ENCODE data around the gene ZHX3.
A peak's percentile ranks its signal among the peaks of the same experiment; 100 is the strongest.

ZHX3 gene

DNA sequence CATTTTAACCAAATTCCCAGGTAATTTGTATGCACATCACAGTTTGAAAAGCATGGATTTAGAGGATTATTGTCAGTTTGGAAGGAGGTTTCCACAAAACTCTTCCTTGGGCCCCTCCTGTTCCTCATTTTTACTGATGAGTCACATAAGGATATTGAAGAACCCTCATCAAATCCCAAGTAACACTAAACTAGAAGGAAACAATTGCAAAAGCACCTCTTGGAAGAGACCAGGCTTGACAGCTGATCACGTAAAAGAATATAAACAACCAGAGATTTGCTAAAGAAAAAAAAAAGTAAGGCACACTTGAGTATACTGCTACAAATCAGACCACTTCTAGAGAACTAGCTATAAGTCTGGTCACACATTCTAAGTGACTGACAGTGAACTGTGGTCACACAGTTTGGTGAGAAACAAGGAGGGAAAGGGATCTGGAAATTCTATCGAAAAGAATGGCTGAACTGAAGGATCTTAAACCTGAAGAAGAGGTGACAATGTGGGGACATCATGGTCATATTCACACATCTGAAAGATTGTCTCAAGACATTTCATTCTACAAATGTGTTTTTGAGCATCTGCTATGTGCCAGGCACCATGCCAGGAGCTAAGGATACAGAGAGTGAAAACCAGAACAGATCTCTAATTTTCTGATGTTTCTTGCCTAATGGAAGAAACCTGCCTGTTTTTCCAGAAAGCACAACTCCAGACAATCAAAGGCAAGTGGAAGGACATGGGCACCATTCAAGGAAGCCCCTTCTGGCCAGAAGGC lies 24.1 kb downstream of the ZHX3 start:
- DNase-seq: no peak

DNA sequence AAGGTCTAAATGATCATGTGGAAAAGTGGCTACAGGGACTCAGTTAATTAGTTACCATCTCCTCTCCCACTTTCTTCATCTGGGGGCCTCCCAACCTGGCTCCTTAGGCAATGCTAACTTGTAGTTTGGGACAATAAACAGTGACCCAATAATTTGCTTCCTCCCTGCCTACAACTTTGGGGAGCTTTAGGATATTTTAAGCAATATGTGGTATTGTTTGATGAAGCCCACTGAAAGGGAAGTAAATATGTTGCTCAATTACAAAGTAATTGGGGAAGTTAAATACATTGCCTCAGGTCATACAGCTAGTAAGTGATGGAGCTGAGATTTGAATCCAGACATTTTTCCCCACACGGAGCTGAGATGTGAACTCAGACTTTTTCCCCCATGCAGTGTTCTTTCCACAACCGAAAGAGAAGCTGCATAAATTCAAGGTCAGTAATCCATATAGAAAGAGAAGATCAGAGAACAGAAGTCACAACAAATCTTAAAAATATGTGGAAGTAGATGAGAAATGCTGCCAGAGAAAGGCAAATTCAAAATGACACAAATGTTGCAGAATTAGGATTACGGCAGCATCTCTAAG lies 26.6 kb downstream of the ZHX3 start:
- DNase-seq: no peak

DNA sequence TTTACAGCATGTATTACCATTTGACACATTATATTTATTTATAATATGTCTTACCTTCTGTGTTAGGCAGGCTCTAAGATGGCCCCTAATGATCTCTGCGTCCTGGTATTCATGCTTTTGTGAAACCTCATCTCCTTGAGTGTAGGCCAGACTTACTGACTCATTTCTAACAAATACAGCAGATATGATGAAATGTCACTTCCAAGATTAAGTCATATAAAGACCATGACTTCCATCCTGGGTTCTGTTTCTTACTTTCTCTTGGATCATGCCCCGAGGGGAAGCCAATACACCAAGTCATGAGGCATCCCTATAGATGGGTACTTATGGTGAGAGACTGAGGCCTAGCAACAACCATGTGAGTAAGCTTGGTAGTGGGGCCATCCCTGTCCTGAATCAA lies 30.2 kb downstream of the ZHX3 start:
- peak; percentile 76 for DNase-seq

DNA sequence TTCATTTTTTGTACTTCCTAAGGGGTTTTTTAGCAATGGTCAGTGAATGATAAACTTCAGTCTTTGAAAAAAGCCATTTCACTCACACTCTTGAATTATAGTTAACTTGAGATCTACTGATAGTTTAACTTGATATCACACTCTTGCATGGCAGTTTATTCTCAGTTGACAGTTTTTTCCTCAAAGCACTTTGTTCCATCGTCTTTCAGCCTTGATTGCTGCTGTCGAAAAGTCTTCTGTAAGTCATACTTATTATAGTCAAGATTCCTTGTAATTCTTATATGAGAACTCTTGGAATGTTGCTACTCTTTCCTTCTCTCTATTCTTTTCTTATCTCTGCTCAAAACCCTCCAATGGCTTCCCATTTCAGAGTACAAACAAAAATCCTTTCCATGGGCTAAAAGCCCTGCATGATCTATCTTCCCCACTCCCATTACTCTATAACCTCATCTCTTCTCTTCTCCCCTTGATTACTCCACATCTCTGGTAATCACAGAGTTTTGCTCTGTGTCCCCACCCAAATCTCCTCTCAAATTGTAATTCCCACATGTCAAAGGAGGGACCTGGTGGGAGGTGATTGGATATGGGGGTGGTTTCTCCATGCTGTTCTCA lies 31.2 kb downstream of the ZHX3 start:
- no peak for DNase-seq

DNA sequence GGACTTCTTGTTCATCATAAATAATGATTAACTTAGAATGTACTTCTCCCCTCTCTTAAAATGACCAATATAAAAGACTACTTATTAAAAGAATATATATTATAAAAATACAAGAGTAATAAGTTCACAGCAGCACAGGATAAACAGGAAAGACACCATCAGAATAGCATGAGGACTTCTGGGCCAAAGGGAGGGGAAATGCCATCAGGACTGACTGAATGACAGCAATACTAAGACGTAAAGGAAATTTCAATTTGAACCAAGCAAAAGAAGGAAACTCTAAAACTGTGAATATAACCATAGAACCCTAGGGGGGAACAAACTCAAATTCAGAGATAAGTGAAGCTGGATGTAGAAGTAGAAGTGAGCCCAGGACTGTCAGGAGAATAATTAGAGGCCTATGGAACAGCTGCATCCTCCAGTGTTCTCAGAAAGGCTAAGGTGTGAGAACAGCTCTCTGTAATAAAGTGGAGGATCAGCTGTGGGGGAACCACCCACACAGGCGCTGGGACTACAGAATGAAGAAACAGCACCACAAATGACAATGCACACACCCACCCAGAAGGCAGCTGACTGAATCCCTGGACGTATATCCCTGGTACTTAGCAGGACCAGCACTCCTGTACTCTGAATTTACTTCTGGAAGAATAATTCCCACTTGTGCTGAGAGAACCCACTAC lies 37.8 kb downstream of the ZHX3 start:
- no peak for DNase-seq

DNA sequence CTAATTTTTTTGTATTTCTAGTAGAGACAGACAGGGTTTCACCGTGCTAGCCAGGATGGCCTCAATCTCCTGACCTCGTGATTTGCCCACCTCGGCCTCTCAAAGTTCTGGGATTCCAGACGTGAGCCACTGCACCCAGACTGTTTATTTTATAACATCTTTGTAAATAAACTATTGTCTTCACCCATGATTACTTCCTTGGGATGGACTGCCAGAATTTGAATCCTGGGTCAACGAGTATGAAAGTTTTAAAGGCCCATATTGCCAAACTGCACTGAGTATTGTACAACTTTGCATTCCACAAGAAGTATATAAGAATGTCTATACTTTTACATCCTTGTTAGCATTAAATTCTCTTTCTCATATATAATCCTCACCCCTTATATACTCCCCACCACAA lies 38.6 kb downstream of the ZHX3 start:
- DNase-seq: no peak

DNA sequence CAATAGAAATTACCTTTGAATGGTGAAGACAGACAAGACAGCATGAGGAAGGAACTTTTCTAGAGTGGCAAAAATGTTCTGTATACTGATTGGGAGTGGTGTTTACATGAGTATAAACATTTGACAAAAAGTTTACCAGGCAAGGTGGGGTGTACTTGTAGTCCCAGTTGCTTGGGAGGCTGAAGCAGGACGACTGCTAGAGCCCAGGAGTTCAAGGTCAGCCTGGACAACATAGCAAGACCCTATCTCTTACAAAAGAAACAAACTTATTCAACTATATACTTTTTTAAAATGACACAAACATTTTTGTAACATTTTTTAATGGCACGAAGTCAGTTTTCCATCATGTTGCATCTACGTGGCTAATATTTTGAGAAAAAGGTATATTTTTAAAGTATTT lies 40.5 kb downstream of the ZHX3 start:
- no peak for DNase-seq

DNA sequence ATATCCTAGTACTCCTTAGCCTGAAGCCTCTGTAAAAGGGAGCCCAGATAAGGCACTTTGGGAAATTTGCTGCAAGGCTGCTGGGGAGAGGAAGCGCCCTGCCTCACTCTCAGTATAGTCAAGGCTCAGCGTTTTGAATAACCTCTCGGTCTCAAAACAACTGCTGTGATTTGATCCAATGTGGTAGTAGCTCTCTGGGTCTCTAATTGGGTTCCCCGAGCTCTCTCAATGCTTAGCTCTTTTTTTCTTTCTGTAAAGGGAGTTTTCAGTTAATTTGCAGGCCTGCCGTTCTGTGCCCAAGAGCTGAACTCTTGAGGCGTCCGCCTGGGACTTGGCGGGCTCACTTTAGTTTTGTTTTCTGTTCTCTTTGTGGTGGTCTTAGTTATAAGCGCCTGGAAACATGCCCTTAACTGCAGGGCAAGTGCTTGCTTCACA lies 41.2 kb downstream of the ZHX3 start:
- DNase-seq: no peak

DNA sequence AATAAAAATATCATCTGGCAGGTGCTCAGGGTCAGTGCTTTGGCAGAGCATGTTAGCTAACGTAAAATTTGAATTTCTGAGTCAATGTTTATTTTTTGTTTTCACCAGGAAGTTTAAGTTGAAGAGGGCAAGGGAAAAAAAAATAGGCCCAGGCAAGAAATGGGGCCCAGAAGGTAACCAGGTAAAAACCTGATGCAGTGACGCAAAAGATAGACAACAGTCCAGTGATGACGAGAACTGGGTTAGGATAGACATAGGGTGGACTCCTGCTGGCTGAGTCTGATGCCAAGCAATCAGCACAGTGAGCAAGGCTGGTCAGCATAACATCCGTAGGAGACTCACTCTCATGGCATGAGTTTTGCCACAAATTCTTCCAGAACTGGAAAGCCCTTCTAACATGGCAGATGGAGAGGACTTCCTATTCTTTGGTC lies 42.2 kb downstream of the ZHX3 start:
- peak; percentile 35 for DNase-seq

DNA sequence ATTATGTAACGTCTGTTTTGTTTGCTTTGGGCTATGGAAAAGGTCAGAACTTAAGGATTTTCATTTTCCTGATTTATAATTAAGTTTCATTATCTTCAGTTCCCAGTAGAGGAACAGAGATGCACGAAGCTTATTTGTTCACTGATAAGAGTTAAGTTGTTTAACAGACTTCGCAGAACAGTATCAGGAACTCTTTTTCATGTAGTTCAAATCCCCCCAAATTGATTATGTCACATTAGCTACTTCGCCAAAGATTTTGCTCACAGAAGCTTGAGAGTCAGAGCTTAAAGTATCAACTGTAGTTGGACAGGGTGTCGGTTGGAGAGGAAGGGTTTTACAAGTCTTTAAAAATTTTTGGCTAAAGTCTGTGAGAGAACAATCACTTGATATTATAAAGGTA lies 43.4 kb downstream of the ZHX3 start:
- DNase-seq: no peak

DNA sequence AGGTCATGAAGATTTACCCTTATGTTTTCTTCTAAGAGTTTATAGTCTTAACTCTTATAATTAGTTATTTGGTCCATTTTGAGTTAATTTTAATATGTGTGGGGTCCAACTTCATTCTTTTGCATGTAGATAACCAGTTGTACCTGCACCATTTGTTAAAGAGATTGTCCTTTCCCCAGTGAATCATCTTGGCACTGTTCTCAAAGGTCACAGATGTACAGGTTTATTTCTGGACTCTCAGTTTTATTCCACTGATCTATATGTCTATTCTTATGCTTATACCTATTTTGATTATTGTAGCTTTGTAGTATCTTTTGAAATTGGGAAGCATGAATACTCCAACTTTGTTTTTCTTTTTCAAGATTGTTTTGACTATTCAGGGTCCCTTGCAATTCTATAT lies 44.1 kb downstream of the ZHX3 start:
- DNase-seq: no peak

DNA sequence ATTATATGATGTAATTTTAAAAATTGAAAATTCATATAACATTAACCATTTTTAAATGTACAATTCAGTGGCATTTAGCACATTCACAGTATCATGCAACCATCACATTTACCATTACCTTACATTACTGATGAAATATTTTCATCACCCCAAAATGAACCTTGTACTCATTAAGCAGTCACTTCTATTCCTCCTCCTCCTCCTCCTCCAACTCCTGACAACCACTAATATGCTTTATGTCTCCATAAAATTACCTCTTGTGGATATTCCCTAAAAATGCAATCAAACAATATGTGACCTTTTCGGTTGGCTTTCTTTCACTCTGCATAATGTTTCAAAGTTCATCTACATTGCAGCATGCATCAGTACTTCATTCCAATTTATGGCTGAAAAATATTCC lies 45.2 kb downstream of the ZHX3 start:
- DNase-seq: no peak

DNA sequence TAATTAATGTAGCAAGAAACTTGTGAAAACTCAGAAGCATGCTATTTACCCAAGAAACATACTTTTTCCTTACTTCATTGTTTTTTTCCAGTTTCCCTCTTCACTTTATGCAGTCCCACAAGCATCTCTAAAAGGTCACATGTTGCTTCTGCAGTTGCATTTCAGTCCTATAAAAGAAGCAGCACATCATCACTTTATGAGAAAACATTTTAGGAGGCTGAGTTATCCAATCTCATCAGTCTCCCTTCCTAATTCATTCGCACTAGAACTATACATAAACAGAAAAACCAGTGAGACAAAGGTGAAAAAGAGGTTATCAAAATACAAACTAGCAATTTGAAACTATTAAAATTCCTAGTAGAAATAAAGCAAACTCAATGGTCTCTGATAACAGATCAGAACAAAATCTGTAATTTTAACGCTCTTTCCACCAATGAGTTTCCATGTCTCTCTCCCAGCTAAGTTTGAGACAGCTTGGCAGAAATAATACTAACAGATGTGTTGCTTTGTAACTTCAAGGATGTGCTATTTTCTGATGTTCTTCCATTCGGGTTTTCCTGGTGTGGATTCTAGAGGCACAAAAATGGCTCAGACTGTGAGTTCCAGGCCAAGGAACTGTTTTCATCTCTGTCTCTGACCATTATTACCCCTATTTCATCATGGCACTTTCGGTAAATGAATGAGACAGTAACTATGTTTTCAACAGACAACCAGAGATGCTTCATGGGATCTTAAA lies 48.4 kb downstream of the ZHX3 start:
- no peak for DNase-seq

DNA sequence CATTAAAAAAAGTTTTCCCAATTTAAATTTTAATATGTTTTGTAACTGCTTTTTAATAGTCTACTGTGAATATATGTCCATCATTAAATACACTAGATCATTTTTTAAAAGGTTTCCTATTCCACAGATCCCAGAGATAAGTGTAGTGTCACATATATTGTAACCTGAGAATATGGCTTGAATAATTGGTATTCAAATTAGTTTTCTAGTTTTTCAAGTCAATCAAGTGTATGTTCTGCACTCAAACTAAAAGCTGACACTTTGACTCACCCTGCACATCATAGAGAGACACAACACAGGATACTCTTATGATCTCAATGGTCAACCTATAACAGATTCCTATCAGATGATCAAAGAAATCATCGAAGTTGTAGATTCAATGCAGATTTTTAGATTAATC lies 49.1 kb downstream of the ZHX3 start:
- no peak for DNase-seq

DNA sequence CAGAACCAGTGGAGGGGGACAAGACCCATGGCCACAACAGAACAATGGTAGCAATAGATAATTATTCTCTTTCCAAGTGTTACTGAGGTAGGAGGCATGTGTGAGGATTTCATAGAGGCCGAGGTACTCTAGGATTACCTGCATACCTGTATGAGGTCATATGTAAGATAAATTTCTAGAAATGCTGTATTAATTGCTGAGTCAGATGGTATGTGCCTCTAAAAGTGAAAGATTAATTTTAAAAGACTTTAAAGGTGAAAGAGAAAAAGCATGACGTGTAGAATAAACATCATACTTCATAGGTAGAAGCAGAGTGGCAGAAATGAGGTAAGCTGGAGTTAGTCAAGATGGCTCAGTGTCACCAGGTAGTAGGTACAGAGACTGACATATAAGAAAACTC lies 51.6 kb downstream of the ZHX3 start:
- no peak for DNase-seq

DNA sequence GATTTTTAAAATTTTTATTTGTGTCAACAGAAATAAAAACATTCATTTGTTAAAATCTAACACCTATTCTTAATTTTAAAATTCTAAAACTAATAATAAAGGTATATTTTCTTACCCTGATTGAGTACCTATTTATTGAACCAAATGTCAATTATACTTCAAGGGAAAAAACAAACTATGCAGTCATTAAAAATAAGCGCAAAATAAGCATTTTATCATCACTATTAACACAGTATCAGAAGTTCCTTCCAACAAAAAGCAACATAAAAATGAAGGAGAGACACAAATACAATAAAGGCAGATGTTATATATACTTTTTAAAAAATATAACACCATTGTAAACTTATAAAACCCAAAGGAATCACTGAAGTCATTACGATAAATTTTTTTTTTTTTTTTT lies 52.7 kb downstream of the ZHX3 start:
- DNase-seq: no peak

DNA sequence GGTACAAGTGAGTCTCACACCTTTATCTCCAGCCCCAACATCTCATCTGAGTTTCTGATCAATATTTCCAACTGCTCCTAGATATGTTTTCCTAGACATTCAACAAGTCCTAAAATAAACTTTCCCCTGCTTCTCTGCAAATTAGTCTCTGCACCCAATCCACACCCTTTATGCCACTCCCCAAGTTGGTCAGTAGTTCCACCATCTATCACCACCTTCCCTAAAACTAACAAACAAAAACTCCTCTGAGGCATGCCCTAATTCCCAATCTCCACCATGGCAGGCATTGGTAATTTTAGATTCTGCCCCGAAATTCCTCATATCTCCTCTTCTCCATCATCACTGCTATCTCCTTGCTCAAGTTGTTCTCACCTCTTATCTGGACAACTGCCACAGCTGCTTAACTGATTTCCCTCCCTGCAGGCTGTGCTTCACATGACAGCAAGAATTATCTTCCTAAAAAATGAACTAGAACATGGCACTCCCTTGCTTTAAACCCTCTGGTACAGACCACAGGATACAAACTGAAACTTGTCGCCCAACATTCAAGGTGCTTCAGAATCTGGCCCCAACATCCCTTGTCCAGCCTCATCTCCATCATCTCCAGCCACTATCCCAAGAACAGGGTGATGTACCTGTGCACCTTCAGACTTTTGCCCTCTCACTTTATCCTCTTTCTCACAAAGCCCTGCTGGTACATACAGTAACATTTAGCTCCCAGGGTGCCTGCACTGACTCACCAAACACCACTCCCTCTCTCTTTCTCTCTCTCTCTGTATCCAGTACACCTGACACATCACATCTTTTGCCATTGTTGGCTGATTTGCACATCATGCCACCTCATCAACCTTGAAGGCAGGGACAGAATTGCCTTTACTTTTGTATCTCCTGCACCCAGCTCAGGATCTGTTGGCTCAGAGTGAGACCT lies 55.5 kb downstream of the ZHX3 start:
- no peak for DNase-seq

DNA sequence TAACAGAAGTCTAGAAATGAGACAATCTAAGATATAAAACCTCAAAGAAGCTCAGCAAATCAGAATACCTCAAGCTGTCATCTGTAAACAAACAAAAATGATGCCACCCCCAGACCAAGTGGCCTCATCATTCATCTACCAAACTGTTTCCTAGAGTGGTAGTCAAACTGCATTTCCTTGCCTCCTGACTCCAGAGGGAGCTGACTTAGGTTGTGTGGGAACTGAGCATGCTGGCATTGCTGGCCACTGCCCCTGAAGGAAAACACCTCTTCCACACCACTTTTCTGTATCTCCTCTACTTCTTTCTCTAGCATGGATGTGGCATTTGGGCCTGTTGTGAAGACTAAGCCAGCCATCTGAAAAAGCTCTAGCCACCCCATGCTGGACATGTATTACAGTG lies 56.3 kb downstream of the ZHX3 start:
- DNase-seq: no peak

DNA sequence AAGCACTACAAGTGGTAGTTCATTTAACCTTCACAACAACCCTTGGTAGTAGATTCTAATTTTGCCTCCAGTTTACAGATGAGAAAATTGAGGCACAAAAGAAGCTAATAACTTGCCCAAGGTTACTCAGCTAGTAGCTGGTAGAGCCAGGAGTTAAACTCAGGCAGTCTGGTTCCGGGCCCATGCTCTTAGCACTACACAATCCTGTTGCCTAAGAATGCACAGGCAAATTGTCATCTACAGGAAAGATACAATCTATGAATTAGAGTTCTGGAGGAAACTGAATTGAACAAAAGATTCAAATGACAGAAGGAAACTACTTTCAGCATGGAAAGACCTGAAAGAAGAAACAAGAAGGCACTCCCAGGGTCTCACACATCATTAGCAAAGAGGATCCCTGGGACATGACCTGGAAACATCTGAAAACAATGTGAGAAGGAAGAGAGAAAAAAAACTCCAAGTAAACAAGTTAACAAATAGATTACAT lies 56.8 kb downstream of the ZHX3 start:
- DNase-seq: no peak

DNA sequence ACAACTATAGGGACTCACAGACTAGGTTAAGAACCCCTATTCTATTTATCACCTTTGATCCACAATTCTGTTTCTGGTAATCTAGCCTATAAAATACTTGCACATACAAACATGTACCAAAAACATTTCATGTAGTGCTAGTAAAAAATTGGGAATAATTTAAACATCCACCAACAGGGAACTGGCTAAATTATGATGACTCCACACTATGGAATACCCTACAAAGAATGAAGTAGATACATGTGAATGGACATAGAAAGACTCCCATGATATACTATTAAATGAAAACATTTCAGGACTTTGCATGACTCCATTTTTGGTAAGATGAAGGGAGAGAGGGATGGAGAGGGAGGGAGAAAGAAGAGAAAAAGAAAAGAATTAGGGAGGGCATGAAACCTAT lies 58.2 kb downstream of the ZHX3 start:
- DNase-seq: no peak

DNA sequence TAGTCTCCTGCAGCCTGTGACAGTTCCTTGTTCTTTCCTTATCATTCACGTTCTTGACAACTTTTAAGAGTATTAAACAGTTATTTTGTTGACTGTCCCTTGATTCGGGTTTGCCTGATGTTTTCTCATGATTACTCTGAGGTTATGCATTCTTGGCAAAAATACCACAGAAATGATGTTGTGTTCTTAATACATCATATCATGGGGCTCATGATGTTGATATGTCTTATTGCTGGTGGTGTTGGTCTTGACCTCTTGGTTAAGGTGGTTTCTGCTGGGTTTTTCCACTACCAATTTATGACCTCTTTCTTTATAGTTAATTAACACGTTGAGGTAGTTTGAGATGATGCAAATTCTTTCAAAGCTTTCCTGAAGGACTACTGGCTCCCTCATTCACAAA lies 59.1 kb downstream of the ZHX3 start:
- no peak for DNase-seq

DNA sequence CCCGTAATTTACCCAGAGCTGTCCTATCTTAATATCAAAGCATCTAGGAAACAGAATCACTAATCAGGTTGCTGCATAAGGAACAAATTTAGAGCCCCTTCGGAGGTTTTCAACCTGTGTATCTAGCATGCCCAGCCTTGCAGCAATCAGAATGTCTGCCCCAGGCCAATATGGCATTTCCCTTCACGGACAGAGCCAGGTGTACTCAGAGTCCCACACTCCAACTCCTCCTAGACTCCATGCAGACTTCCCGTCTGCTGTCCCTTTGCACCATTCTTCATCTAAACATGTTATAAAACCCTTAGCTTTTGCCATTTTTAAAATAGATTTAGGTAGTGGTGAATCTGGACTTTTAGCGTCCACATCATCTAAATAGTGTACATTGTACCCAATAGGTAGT lies 61.0 kb downstream of the ZHX3 start:
- no peak for DNase-seq

All from amniotic stem cell (primary cell).